Aorta (tissue), 5 donors: ENCODE measurements around the gene EIF2S3. TPM values are rescaled to one million over a fixed set of nuclear protein-coding genes. Genes with fewer than 3 reads are reported as not detected.
"Not testable (repeated sequence)": the region's sequence is repeated elsewhere in the genome, so short reads cannot be mapped to it uniquely, and the experiment has no call there.

Experiments used
- ATAC-seq: fragments of 200-7000 bp; cut with Tn5 transposase; one replicate; pipeline ENCODE4 v1.9.1; 2022; ENCODE audit warnings: moderate library complexity; ENCODE audit not compliant: low FRiP score
- DNase-seq, 2 donors: peaks; one replicate each; pipeline ENCODE4 v3.0.0-alpha.2; 2020
- H3K27ac ChIP-seq, 2 donors: one replicate each; pipeline ENCODE4 v1.5.1; 2013; ENCODE audit warnings: low read length in 2 of 2, mild to moderate bottlenecking in 2 of 2, moderate library complexity in 2 of 2, control low read depth in 1 of 2, inconsistent platforms in 1 of 2, low read depth in 1 of 2
- H3K27me3 ChIP-seq, 2 donors: one replicate each; pipeline ENCODE4 v1.6.1; 2013; ENCODE audit warnings: control low read depth in 1 of 2, low read length in 1 of 2, mild to moderate bottlenecking in 1 of 2, moderate library complexity in 1 of 2; ENCODE audit not compliant: insufficient read depth in 2 of 2, control insufficient read depth in 1 of 2
- H3K36me3 ChIP-seq, 2 donors: one replicate each; pipeline ENCODE4 v1.6.1; 2013; ENCODE audit warnings: control low read depth in 1 of 2, low read length in 1 of 2, mild to moderate bottlenecking in 1 of 2; ENCODE audit not compliant: insufficient read depth in 2 of 2, control insufficient read depth in 1 of 2
- H3K4me1 ChIP-seq, 2 donors: one replicate each; pipeline ENCODE4 v1.6.1; 2013; ENCODE audit warnings: low read length in 2 of 2, control low read depth in 1 of 2, mild to moderate bottlenecking in 1 of 2, moderate library complexity in 1 of 2; ENCODE audit not compliant: insufficient read depth in 2 of 2, control insufficient read depth in 1 of 2
- H3K4me3 ChIP-seq, 2 donors: one replicate each; pipeline ENCODE4 v1.5.1; 2013; ENCODE audit warnings: low read length in 2 of 2, control low read depth in 1 of 2, mild to moderate bottlenecking in 1 of 2
- H3K9me3 ChIP-seq: one replicate; pipeline ENCODE4 v1.6.1; 2013; ENCODE audit warnings: mild to moderate bottlenecking, low read length; ENCODE audit not compliant: control insufficient read depth
- WGBS, 2 donors: extraction: QIAGEN DNeasy Blood & Tissue Kit; methylation state at CpG; one replicate each; pipeline ENCODE4 v1.1.7; 2013; 5-methylcytosine and 5-hydroxymethylcytosine counted together
- intact Hi-C, 2 donors: fragments of 100-400 bp; cut with DNase I; formaldehyde crosslinking; loops; one replicate each; pipeline versions ENCODE4 v1.14.2 to v1.15.0; 2022
- polyA plus RNA-seq, 2 donors: library from polyadenylated mRNA; stranded (reverse); fragments of 200-250 nt; gene quantifications; one replicate each; pipeline ENCODE4 v1.2.3, GENCODE V29; 2013
- total RNA-seq, 2 donors: library from RNA; stranded (reverse); fragmentation: NEBNext Ultra II Directional; extraction: Animal tissue kit (Norgen Biotek cat#: 25700); gene quantifications; one replicate each; pipeline ENCODE4 v1.2.1, GENCODE V29; 2021
- donor health status: healthy with polysubstance abuse.
- donor health status: Bipolar disorder and iron deficiency.
- donor health status: DM: no; HTN: no; CAD: no.
- donor health status: DM: no; HTN: no; CAD: no.
- donor health status: DM: yes; HTN: yes; CAD: no.

The EIF2S3 gene
- total and polyA plus RNA-seq, 4 donors = 78.3 to 173 (median 125) TPM

DNA sequence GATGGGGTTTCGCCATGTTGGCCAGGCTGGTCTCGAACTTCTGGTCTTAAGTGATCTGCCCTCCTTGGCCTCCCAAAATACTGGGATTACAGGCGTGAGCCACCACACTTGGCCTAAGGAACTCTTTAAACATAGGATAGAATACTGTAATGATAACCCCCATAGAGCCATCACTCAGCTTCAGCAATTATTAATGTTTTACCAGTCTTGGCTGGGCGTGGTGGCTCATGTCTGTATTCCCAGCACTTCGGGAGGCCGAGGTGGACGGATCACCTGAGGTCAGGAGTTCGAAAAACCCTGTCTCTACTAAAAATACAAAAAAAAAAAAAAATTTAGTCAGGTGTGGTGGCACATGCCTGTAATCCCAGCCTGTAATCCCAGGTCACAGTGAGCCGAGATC is 15.1 kb downstream of the EIF2S3 start:
- Histone ChIP-seq H3K27me3 (no peaks in the 10 kb centered on the region), H3K4me3 (no peak overlapping the region), H3K4me1 (no peaks in the 10 kb centered on the region), H3K36me3 (peaks cover 3 to 7% of the 10 kb centered on the region in 2 donors), H3K27ac (no peak overlapping the region), H3K9me3 (no peaks in the 10 kb centered on the region)
- intact Hi-C loops = no loop called here
- 94 to 96% methylated on average over 9 of the region's 9 CpGs for WGBS, 2 donors
- DNase-seq (no peak), ATAC-seq (no peak)

DNA sequence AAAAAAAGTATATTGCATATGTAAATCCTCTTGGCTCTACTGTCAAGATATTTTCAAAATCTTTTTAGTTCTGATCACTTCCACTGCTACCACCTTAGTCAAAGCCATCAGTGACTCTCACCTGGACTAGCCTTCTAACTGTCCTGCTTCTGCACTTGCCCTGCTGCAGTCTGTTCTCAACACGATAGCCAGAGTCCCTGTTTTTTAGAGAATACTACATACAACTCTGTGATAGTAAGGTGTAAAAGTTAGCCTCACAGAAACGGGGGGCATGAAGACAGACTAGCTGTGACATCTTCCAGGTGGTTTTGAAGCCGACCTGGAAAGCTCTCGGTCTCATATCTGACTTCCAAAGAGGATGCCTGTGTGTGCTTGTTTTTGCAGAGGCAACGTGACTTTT is 24.7 kb downstream of the EIF2S3 start:
- no peak for ATAC-seq
- intact Hi-C loops = no loop called here
- no peak overlapping the region for H3K27ac ChIP-seq
- WGBS, 2 donors = 74 to 85% methylated on average over 5 of the region's 5 CpGs
- no peak for DNase-seq
- H3K4me3 ChIP-seq = no peak overlapping the region
- peaks cover 0 to 5% of the 10 kb centered on the region in 2 donors for H3K36me3 ChIP-seq
- no peaks in the 10 kb centered on the region for H3K4me1 ChIP-seq
- no peaks in the 10 kb centered on the region for H3K9me3 ChIP-seq
- H3K27me3 ChIP-seq = no peaks in the 10 kb centered on the region

GRCh38 chrX:24080245-24080644 is 25.5 kb downstream of the EIF2S3 start:
- H3K4me1 ChIP-seq, H3K4me3 ChIP-seq, DNase-seq, H3K36me3 ChIP-seq, ATAC-seq, H3K9me3 ChIP-seq, H3K27ac ChIP-seq, H3K27me3 ChIP-seq: not testable (repeated sequence)
- intact Hi-C loops = loop anchor here (10.0 kb wide), 1 partner anchor 165 kb away; no protein-coding TSS in a partner anchor
- WGBS, 2 donors = 59 to 70% methylated on average over 8 of the region's 8 CpGs

DNA sequence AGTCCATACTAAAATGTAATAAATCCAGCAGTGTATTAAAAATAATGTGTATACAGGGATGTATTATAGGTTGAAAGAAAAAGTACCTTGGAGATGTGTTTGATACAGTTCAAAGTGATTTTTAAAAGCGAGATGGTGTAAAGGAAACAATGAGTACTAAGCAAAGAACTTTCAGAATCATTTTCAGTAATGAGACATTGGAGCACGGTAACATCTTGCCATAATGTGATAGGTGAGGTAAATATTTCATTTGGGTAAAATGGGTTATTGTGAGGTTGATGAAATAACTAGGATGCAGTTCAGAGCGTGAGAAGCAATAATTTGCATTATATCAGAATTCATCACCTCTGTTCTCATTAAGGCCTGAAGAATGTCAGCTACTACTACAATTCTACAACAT is 25.9 kb downstream of the EIF2S3 start:
- intact Hi-C loops = loop anchor here (10.0 kb wide), 1 partner anchor 164 kb away; no protein-coding TSS in a partner anchor
- no peak for DNase-seq
- no peak for ATAC-seq

DNA sequence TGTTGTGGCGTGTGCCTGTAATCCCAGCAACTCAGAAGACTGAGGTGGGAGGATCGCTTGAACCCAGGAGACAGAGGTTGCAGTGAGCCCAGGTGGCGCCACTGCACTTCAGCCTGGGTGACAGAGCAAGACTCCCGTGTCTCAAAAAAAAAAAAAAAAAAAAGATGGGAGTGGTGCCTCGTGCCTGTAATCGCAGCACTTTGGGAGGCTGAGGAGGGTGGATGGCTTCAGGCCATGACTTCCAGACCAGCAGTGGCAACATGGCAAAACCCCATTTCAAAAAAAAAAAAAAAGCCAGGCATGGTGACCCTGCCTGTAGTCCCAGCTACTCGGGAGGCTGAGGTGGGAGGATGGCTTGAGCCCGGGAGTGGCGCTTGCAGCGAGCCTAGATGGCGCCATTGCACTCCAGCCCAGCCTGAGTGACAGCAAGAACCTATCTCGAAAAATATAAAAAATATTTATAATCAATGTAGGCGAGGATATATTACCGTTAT is 27.0 kb downstream of the EIF2S3 start:
- H3K4me1 ChIP-seq = no peaks in the 10 kb centered on the region
- H3K27me3 ChIP-seq = no peaks in the 10 kb centered on the region
- intact Hi-C loops = loop anchor here (10.0 kb wide), 1 partner anchor 163 kb away; no protein-coding TSS in a partner anchor
- peak; percentile 63 to 84 for DNase-seq
- no peaks in the 10 kb centered on the region for H3K36me3 ChIP-seq
- peak; percentile 72 for ATAC-seq
- no peaks in the 10 kb centered on the region for H3K9me3 ChIP-seq
- WGBS, 2 donors = 8 to 28% methylated on average over 14 of the region's 14 CpGs
- no peak overlapping the region for H3K4me3 ChIP-seq
- no peak overlapping the region for H3K27ac ChIP-seq

More for the DNA sequence above, 25.9 kb downstream of the EIF2S3 start:
- Histone ChIP-seq H3K4me1 (no peaks in the 10 kb centered on the region), H3K9me3 (no peaks in the 10 kb centered on the region), H3K36me3 (no peaks in the 10 kb centered on the region), H3K27ac (no peak overlapping the region), H3K27me3 (no peaks in the 10 kb centered on the region), H3K4me3 (no peak overlapping the region)
- WGBS, 2 donors = 83 to 89% methylated on average over 3 of the region's 3 CpGs

DNA sequence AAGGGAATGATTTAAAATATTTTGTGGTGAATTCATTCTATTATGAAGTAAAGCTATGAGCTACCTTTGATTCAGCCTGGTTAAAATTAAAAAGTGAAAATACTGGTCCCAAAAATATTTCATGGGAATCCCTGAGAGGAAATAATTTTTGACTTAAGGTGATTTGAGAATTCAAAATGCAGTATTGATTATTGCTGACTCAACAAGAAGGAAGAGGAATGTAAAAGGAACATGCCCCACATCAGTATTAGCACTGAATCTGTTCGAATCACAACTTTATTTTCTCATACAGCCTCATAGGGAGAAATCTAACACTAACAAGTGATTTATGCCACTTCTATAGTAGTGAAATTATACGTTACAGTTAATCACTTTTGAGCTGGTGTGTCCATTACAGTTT is 27.7 kb downstream of the EIF2S3 start:
- no peaks in the 10 kb centered on the region for H3K9me3 ChIP-seq
- ATAC-seq (no peak), DNase-seq (no peak)
- no peaks in the 10 kb centered on the region for H3K4me1 ChIP-seq
- no peak overlapping the region for H3K4me3 ChIP-seq
- no peaks in the 10 kb centered on the region for H3K27me3 ChIP-seq
- intact Hi-C loops = loop anchor here (10.0 kb wide), 1 partner anchor 162 kb away; no protein-coding TSS in a partner anchor
- H3K36me3 ChIP-seq = no peaks in the 10 kb centered on the region
- H3K27ac ChIP-seq = no peak overlapping the region
- 57 to 59% methylated on average over 2 of the region's 2 CpGs for WGBS, 2 donors

DNA sequence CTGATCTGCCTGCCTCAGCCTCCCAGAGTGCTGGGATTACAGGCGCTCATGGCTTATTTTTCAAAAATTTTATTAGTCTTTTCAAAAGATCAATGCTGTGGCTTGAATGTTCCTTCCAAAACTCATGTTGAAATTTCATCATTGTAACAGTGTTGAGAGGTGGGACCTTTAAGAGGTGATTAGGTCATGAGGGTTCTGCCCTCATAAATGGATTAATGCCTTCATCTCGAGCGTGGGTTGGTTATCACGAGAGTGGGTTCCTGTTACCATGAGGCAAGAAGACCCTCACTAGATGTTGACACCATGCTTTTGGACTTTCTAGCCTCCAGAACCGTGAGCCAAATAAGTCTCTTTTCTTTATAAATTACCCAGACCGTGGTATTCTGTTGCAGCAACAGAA is 30.3 kb downstream of the EIF2S3 start:
- no peaks in the 10 kb centered on the region for H3K4me1 ChIP-seq
- no peak overlapping the region for H3K27ac ChIP-seq
- H3K9me3 ChIP-seq = no peaks in the 10 kb centered on the region
- ATAC-seq (no peak), DNase-seq (no peak)
- WGBS, 2 donors = 71 to 79% methylated on average over 6 of the region's 6 CpGs
- H3K36me3 ChIP-seq = no peaks in the 10 kb centered on the region
- H3K4me3 ChIP-seq = no peak overlapping the region
- H3K27me3 ChIP-seq = no peaks in the 10 kb centered on the region
- intact Hi-C loops = loop anchor here (10.0 kb wide), 1 partner anchor 160 kb away; no protein-coding TSS in a partner anchor

DNA sequence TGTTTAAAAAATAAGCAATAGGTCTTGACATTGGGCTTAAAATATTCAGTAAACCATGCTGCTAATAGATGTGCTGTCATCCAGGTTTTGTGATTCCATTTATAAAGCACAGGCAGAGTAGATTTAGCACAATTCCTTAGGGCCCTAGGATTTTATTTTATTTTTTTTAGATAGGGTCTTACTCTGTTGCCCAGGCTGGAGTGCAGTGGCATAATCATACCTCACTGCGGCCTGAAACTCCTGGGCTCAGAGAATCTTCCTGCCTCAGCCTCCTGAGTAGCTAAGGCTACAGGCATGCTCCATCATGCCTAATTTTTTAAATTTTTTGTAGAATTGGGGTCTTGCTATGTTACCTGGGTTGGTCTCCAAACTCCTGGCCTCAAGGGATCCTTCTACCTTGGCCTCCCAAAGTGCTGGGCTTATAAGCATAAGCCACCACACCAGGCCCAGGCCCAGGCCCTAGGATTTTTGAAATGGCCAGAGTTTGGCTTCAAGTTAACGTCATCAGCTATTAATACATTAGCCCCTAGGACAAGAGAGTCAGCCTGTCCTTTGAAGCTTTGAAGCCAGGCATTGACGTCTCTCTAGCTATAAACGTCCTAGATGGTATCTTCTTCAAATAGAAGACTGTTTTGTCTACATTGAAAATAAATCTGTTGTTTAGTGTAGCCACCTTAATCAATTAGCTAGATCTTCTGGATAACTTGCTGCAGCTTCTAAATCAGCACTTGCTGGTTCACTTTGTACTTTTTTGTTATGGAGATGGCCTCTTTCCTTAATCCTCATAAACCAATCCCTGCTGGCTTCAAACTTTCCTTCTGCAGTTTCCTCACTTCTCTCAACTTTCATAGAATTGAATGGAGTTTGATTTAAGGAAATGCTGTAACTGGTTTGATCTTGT is 35.8 kb downstream of the EIF2S3 start:
- ATAC-seq = no peak
- H3K27ac ChIP-seq = no peak overlapping the region

DNA sequence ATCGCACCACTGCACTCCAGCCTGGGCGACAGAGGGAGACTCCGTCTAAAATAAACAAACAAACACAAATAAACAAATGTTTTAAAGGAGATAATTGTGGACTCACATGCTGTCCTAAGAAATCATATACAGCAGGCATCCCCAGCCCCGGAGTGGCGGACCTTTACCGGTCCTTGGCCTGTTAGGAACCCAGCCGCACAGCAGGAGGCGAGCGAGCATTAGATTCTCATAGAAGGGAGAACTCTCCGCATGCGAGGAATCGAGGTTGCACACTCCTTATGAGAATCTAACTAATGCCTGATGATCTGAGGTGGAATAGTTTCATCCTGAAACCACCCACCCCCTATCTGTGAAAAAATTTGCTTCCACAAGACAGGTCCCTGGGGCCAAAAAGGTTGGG is 39.0 kb downstream of the EIF2S3 start:
- 91 to 96% methylated on average over 12 of the region's 12 CpGs for WGBS, 2 donors
- H3K4me1 ChIP-seq = no peaks in the 10 kb centered on the region
- H3K27me3 ChIP-seq = no peaks in the 10 kb centered on the region
- H3K36me3 ChIP-seq = no peaks in the 10 kb centered on the region
- no peak overlapping the region for H3K27ac ChIP-seq
- no peaks in the 10 kb centered on the region for H3K9me3 ChIP-seq
- DNase-seq (no peak), ATAC-seq (no peak)
- intact Hi-C loops = no loop called here
- no peak overlapping the region for H3K4me3 ChIP-seq

More for the DNA sequence above, 35.8 kb downstream of the EIF2S3 start:
- no peak for DNase-seq
- Histone ChIP-seq H3K36me3 (no peaks in the 10 kb centered on the region), H3K4me3 (no peak overlapping the region), H3K9me3 (no peaks in the 10 kb centered on the region), H3K27me3 (no peaks in the 10 kb centered on the region), H3K4me1 (no peaks in the 10 kb centered on the region)
- WGBS, 2 donors = 76 to 81% methylated on average over 4 of the region's 4 CpGs
- intact Hi-C loops = no loop called here
